GOT3 (cell line): ENCODE data around the gene TCOF1.

Source experiments
- DNase-seq: peaks from one replicate; lab custom pipeline; 2025; ENCODE audit warnings: mixed read lengths; lab: John Stamatoyannopoulos, UW

The TCOF1 gene

GRCh38 chr5:150392680-150393079 is 35.2 kb downstream of the TCOF1 start:
- no peak for DNase-seq

DNA sequence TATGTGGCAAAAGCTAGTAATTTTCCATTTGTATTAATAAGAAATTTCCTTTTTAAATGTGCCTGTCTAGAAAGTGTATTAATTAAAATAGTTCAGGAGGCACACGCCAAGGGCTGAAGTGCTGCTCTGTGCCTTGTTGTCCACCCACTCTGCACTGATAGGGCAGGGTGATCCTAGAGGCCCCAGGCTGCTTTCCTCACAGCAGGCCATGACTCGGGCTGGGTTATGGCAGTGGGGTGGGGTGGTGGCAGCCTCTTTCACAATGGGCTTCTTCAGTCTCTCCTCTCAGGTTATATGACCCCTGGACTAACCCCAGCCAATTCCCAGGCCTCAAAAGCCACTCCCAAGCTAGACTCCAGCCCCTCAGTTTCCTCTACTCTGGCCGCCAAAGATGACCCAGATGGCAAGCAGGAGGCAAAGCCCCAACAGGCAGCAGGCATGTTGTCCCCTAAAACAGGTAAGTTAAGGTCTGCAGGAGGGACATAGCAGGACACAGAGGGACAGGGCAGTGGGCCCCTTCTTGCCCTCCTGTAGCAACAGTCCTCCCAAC is 35.7 kb downstream of the TCOF1 start:
- no peak for DNase-seq

DNA sequence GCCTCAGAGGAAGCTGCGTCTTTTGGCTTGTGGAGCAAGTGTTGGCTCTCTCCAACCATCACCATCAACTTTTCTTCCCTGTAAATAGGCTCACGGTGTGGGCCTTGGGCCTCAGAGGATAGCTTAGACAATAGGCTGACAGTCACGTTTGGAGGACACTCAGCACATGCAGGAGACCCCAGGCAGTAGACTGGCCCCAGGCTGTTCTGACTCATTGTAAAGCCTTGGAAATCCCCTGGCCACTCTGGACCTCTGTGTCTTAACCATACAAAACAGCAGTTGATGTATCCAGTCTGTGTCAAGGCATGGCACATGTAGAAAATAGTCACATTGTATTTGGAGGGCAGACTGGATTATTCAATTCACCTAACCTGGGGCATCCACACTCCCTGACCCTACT is 36.6 kb downstream of the TCOF1 start:
- no peak for DNase-seq

GRCh38 chr5:150394912-150395687 is 37.6 kb downstream of the TCOF1 start:
- DNase-seq: no peak

DNA sequence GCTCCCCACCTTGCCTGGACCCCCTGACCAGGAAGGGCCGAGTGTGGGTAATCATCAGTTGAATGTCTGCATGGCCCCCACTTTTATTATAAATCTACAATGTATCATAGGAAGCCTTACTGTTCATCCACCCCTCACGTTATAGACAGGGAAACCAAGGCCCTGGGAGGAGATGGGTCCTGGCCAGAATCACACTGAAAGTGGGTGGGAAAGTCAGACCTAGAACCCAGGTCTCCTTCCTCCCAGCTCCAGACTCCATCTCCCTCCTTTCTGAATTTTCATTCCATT is 38.1 kb downstream of the TCOF1 start:
- no peak for DNase-seq

DNA sequence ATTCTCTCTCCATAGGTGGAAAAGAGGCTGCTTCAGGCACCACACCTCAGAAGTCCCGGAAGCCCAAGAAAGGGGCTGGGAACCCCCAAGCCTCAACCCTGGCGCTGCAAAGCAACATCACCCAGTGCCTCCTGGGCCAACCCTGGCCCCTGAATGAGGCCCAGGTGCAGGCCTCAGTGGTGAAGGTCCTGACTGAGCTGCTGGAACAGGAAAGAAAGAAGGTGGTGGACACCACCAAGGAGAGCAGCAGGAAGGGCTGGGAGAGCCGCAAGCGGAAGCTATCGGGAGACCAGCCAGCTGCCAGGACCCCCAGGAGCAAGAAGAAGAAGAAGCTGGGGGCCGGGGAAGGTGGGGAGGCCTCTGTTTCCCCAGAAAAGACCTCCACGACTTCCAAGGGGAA is 38.8 kb downstream of the TCOF1 start:
- no peak for DNase-seq

GRCh38 chr5:150397146-150397781 is 39.8 kb downstream of the TCOF1 start:
- no peak for DNase-seq

- no peak for DNase-seq
Measured at GRCh38 chr5:150397782-150398721, 40.6 kb downstream of the TCOF1 start.

GRCh38 chr5:150398722-150399523 is 41.4 kb downstream of the TCOF1 start:
- no peak for DNase-seq

- DNase-seq: no peak
Measured at GRCh38 chr5:150399524-150400211, 42.2 kb downstream of the TCOF1 start.

- no peak for DNase-seq
Measured at GRCh38 chr5:150400316-150401075, 43.0 kb downstream of the TCOF1 start.

DNA sequence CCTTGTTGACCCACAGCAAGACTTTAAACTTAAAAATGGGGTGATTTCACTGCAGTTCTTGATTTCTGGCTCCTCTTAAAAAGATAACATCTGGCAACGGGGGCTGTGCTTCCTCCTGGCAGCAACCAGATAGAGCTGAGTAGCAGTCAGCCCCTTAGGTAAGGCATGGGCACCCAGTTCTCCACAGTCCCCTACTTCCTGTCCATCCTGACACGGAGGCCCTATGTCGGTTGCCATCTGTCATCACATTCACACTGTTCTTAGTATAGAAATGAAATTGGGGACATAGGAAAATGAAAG is 43.5 kb downstream of the TCOF1 start:
- DNase-seq: no peak

DNA sequence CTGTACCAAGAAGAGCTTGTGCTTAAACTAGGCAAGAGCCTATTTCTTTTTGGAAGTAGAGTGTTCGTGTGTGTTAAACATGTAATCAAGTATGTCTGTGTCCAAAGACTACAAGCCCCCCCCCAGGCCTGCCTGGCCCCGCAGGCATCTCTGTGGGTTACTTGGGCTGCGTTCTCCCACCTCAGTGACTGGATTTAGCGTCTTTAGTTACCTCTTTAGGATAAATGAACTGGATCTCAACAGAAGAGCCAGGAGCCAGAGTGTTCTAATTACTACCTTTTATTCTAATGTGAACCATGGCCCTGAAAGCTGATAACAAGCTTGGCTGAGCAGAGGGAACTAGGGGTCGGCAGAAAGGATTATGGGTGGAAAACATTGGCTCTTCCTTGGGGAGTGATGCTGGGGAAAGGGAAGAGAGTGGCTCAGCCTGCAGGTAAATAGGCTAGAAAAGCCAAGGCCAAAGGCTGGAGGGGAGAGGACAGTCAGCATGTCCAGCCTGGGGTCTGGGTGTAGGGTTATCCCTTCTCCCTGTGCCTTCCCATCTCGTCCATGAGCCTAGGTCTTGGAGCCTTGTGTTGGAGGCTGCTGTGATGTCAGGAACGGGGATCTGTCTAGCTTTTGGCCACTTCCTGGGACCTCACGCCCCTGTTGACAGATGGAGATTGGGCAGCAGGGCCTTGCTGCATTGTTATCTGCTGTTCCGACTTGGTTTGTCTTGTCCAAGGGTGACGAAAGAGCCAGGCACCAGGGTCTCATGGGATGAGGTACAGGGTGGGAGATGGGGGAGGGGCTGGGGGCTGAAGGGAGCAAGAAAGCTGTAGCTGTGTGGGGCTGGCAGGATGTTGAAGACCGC is 44.1 kb downstream of the TCOF1 start:
- no peak for DNase-seq

GRCh38 chr5:150402229-150402773 is 44.8 kb downstream of the TCOF1 start:
- DNase-seq: no peak

GRCh38 chr5:150402901-150403342 is 45.4 kb downstream of the TCOF1 start:
- DNase-seq: no peak

GRCh38 chr5:150404121-150404520 is 46.6 kb downstream of the TCOF1 start:
- DNase-seq: no peak

GRCh38 chr5:150404535-150404934 is 47.0 kb downstream of the TCOF1 start:
- DNase-seq: no peak

DNA sequence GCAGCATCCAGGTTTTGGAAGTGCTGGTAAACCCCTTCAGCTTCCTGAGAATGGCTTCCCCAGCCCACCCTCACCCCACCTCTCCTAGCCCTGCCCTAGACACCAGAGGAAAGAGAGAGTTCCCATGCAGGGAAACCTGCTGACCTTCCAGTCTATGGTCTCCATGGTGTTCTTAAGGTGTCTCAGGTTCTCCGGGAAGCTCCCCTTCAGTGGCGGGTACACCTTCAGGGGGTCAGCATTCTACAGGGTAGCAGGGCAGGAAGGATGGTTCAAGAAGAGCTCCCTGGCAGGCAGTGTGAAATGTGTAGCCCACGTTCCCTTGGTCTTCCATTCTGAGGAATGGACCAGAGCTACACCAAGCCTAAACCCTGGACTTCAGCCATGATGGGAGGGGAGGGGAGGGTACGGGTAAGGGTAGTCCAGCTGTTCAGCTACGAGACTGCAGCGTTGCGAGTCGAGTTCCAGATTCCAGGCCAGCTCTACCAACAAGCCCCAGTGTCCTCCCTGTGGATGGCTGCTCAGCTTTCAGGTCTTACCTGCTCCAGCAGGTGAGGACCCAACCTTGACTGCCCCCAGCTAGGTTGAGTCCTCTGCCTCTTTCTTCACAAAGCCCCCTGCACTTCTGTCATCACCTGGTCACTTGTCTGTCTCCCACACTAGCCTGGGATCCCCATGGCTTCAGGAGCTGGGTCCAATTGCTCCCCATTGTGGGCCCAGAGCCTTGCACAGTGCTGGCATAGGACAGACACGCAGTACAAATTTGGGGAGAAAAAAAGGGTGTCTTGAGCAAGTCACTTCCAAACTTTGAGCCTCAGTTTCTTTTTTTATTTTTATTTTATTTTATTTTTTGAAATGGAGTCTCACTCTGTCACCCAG is 47.7 kb downstream of the TCOF1 start:
- no peak for DNase-seq
